Caco-2 (cell line): Measurements from ENCODE around the gene PBRM1. TPM values are rescaled to one million over a fixed set of nuclear protein-coding genes. Genes with fewer than 3 reads are reported as not detected.

Source experiments
- BruUV-seq: library from RNA; stranded (reverse); fragments of 400-500 nt; replicated peaks from 2 replicates; lab custom pipeline; 2021; lab: Mats Ljungman, UMichigan
- CTCF ChIA-PET: fragments of 300-600 bp; sonication (Branson Sonifier 250); formaldehyde crosslinking; loops from one replicate; lab custom pipeline; 2022; ENCODE audit warnings: antibody characterized with exemption; lab: Charles Lee
- POLR2A ChIA-PET: fragments of 300-600 bp; sonication (Branson Sonifier 250); formaldehyde crosslinking; loops from one replicate; lab custom pipeline; 2022; ENCODE audit warnings: antibody characterized with exemption; lab: Charles Lee
- DNase-seq, 2 experiments: peaks; one replicate each; pipeline versions ENCODE4 v3.0.0 to v3.0.0-alpha.2; 2020 to 2022
- H3K27me3 ChIP-seq: replicated peaks from 2 replicates; pipeline ENCODE4 v1.6.0; 2011; ENCODE audit warnings: low read length; ENCODE audit not compliant: control insufficient read depth, insufficient read depth
- H3K36me3 ChIP-seq: 2 replicates; pipeline ENCODE4 v1.5.1; 2011; ENCODE audit warnings: low read length; ENCODE audit not compliant: control insufficient read depth, insufficient read depth
- H3K4me1 ChIP-seq: fragments of 250-450 bp; sonication (Bioruptor Pico); 2 replicates; pipeline ENCODE4 v1.5.1; 2020; ENCODE audit warnings: mild to moderate bottlenecking
- H3K4me3 ChIP-seq: 2 replicates; pipeline ENCODE4 v1.5.1; 2011; ENCODE audit warnings: low read depth, mild to moderate bottlenecking, control low read depth, low read length
- H3K9me3 ChIP-seq: fragments of 250-450 bp; sonication (Bioruptor Pico); 2 replicates; pipeline ENCODE4 v1.5.1; 2020; ENCODE audit warnings: mild to moderate bottlenecking, moderate library complexity
- H3K27ac Mint-ChIP-seq: one replicate; pipeline ENCODE4 v1.8.0; 2022; ENCODE audit warnings: mixed read lengths; ENCODE audit not compliant: unreplicated experiment
- H3K27me3 Mint-ChIP-seq: one replicate; pipeline ENCODE4 v1.8.0; 2022; ENCODE audit warnings: mixed read lengths; ENCODE audit not compliant: insufficient read depth, unreplicated experiment
- H3K36me3 Mint-ChIP-seq: one replicate; pipeline ENCODE4 v1.8.0; 2022; ENCODE audit warnings: mild to moderate bottlenecking, mixed read lengths; ENCODE audit not compliant: insufficient read depth, unreplicated experiment
- H3K4me1 Mint-ChIP-seq: one replicate; pipeline ENCODE4 v1.8.0; 2022; ENCODE audit warnings: low read depth, mixed read lengths; ENCODE audit not compliant: unreplicated experiment
- H3K4me3 Mint-ChIP-seq: one replicate; pipeline ENCODE4 v1.8.0; 2022; ENCODE audit warnings: mild to moderate bottlenecking, moderate library complexity, mixed read lengths; ENCODE audit not compliant: unreplicated experiment
- H3K9me3 Mint-ChIP-seq: one replicate; pipeline ENCODE4 v1.8.0; 2022; ENCODE audit warnings: mixed read lengths; ENCODE audit not compliant: unreplicated experiment
- CTCF ChIP-seq, 2 experiments: fragments of 200-600 bp in 1 of 2; IDR thresholded peaks; 1 replicate in 1 of 2; 2 replicates in 1 of 2; pipeline versions ENCODE4 v1.5.1 to v1.8.0; 2011 to 2022; ENCODE audit warnings: antibody characterized with exemption in 1 of 2, control low read depth in 1 of 2, inconsistent platforms in 1 of 2, low read depth in 1 of 2, low read length in 1 of 2, mild to moderate bottlenecking in 1 of 2, moderate library complexity in 1 of 2; ENCODE audit not compliant: insufficient read depth in 1 of 2, severe bottlenecking in 1 of 2, unreplicated experiment in 1 of 2
- intact Hi-C: fragments of 100-400 bp; cut with micrococcal nuclease; formaldehyde crosslinking; loops from one replicate; pipeline ENCODE4 v1.10.0; 2022; ENCODE audit not compliant: unreplicated experiment
- total RNA-seq: library from RNA; stranded (reverse); gene quantifications from 2 replicates; pipeline ENCODE4 v1.2.3, GENCODE V29; 2022

The PBRM1 gene
- total RNA-seq, 1 experiment from 2014 or later = 50.7 TPM

GRCh38 chr3:52721730-52722008 is 36.0 kb upstream of the PBRM1 start:
- intact Hi-C loops = no loop called here
- Histone ChIP-seq H3K4me3 (no peak overlapping the region), H3K4me1 (no peaks in the 10 kb centered on the region), H3K9me3 (no peaks in the 10 kb centered on the region; the same call in 1 of the 2 replicates), H3K27me3 (no peaks in the 10 kb centered on the region), H3K36me3 (no peaks in the 10 kb centered on the region; the same call in 1 of the 2 replicates)
- Mint-ChIP-seq H3K27ac (no peak overlapping the region), H3K9me3 (peaks cover 31% of the 10 kb centered on the region), H3K27me3 (no peaks in the 10 kb centered on the region), H3K4me3 (no peak overlapping the region), H3K4me1 (no peaks in the 10 kb centered on the region), H3K36me3 (peaks cover 33% of the 10 kb centered on the region)
- BruUV-seq = no TSS peak
- CTCF ChIA-PET = interaction anchor here (1.0 kb wide), 1 partner anchor 159 kb away, joined by 5 read pairs; no protein-coding TSS in a partner anchor
- POLR2A ChIA-PET = no interaction called here
- DNase-seq = no peak
- TF ChIP-seq CTCF (IDR thresholded peaks at IDR 0.05; ENCODE audit: insufficient read depth in 1 of 2, low read depth in 1 of 2, low read length in 1 of 2, severe bottlenecking in 1 of 2, unreplicated experiment in 1 of 2) = no peak

GRCh38 chr3:52721002-52721729 is 35.5 kb upstream of the PBRM1 start:
- CTCF ChIA-PET = no interaction called here
- Histone ChIP-seq H3K27me3 (no peaks in the 10 kb centered on the region), H3K9me3 (no peaks in the 10 kb centered on the region; the same call in 1 of the 2 replicates), H3K4me3 (no peak overlapping the region), H3K4me1 (no peaks in the 10 kb centered on the region), H3K36me3 (no peaks in the 10 kb centered on the region; the same call in 1 of the 2 replicates)
- peaks cover 29% of the 10 kb centered on the region for H3K36me3 Mint-ChIP-seq
- no peaks in the 10 kb centered on the region for H3K27me3 Mint-ChIP-seq
- intact Hi-C loops = no loop called here
- no TSS peak for BruUV-seq
- no peak for TF ChIP-seq CTCF (IDR thresholded peaks at IDR 0.05; ENCODE audit: insufficient read depth in 1 of 2, low read depth in 1 of 2, low read length in 1 of 2, severe bottlenecking in 1 of 2, unreplicated experiment in 1 of 2)
- POLR2A ChIA-PET = no interaction called here
- no peaks in the 10 kb centered on the region for H3K4me1 Mint-ChIP-seq
- H3K9me3 Mint-ChIP-seq = peaks cover 29% of the 10 kb centered on the region
- H3K27ac Mint-ChIP-seq = no peak overlapping the region
- no peak for DNase-seq
- no peak overlapping the region for H3K4me3 Mint-ChIP-seq

- Histone ChIP-seq H3K9me3 (no peaks in the 10 kb centered on the region), H3K27me3 (no peaks in the 10 kb centered on the region), H3K4me1 (no peaks in the 10 kb centered on the region), H3K4me3 (no peak overlapping the region), H3K36me3 (no peaks in the 10 kb centered on the region; the same call in 1 of the 2 replicates)
- no peak for DNase-seq
- TF ChIP-seq CTCF (IDR thresholded peaks at IDR 0.05; ENCODE audit: insufficient read depth in 1 of 2, low read depth in 1 of 2, low read length in 1 of 2, severe bottlenecking in 1 of 2, unreplicated experiment in 1 of 2) = no peak
- no peak overlapping the region for H3K4me3 Mint-ChIP-seq
- H3K36me3 Mint-ChIP-seq = peaks cover 30% of the 10 kb centered on the region
- intact Hi-C loops = no loop called here
- no peaks in the 10 kb centered on the region for H3K4me1 Mint-ChIP-seq
- peaks cover 23% of the 10 kb centered on the region for H3K9me3 Mint-ChIP-seq
- ChIA-PET POLR2A (interaction anchor here (0.7 kb wide), 1 partner anchor 8 kb away, joined by 6 read pairs; no protein-coding TSS in a partner anchor), CTCF (no interaction called here)
- H3K27me3 Mint-ChIP-seq = no peaks in the 10 kb centered on the region
- BruUV-seq = no TSS peak
- H3K27ac Mint-ChIP-seq = no peak overlapping the region
These were observed 33.9 kb upstream of the PBRM1 start for GRCh38 chr3:52719618-52720017.
